NCI-H2227 (cell line): Measurements from ENCODE around the gene FBN1.

Experiments used
- DNase-seq: peaks from one replicate; lab custom pipeline; 2025; ENCODE audit not compliant: unreplicated experiment; lab: John Stamatoyannopoulos, UW

FBN1 gene

DNA sequence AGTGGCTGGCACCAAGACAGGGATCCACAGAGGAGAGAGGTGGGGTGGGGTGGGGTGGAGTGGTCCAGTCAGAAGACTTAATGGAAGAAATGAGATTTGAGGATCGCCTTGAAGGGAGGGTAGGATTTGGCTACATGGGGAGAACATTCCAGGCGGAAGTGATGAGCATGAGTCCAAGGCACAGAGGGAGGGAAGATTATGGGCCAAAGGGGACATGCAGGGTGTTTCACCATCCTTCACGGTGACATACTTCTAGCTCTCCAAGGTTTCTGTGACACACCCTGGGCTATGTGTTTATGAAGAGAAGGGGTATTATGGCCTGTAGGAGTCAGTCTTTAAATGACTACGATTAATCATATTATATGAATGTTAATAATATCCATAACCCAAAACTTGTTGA lies 7.7 kb upstream of the FBN1 start:
- DNase-seq = no peak

DNA sequence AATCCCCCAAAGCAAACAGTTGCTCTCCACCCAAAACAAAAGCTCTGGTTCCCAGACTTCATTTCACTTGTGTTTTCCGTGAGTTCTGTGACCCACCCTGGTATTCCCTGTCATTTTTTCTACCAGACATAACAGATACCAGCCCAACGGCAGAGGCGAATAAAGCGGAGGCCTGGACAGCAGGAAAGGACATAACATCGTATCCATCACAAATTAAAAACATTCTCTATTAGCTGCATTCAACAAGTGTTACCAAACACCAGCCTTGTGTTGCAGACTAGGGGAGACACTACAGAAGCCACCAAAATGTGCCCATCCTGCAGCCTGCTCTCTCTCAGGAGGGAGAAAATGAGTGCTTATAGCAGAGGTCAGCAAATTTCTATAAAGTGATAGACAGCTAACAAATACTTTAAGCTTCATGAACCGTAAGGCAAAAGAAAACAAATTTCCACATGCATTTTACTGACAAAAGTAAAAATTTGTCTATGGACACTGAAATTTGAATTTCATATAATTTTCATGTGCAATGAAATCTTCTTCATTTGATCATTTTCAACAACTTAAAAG lies 7.1 kb upstream of the FBN1 start:
- no peak for DNase-seq

DNA sequence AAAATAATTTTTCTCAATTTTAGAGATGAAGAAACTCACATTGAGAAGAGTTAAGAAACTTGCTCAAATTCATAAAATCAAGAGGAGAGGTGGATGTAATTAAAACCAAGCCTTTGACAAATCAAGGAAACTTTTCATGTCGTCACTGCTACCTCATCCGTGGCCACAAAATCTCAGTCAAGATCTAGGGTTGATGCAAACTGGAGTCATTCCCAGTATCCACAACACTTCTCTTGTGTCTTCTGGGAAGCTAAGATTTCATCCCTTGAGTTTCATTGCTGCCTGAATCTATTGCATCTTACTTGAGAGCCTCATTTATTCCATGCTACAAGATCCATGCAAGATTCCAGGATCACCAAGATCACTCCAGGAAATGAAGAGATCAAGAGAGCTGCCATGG lies 5.4 kb upstream of the FBN1 start:
- no peak for DNase-seq

DNA sequence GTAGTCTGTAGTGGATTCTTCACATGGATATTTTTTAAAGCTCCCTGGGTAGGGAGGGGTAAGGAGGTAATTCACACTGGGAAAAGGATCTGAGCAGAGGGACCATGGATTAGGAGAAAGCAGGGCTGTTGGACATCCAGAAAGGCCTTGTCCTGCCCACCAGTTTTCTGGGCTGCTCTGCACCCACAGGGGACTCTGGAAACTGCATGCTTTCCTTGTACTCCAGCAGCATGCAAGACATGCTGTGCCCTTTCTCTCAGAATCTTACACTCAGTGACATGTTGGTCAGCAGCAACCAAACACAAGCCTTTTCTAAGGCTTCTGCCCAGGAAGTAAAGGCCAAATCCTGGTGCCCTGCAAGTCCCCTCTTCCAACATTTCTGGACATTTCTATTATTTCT lies 2.5 kb upstream of the FBN1 start:
- DNase-seq = no peak

DNA sequence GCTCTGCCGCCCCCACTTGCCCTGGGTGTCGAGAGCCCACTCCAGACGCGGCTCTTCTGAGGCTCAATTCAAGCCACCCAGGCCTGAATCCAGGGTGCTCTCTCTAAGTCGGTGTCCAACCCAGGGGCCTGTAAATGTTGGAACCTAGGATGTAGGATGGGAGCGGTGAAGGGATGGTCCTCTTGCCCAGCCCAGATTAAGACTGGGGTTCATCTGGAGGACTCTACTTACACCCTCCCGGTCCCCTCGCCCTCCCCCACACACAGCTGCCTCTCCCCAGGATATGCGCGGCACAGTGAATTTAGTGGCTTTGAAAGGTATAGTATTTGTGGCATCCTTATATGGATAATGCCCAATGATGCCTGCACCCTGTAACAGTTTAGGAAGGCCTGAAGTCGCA lies 822 bp upstream of the FBN1 start:
- DNase-seq = no peak

DNA sequence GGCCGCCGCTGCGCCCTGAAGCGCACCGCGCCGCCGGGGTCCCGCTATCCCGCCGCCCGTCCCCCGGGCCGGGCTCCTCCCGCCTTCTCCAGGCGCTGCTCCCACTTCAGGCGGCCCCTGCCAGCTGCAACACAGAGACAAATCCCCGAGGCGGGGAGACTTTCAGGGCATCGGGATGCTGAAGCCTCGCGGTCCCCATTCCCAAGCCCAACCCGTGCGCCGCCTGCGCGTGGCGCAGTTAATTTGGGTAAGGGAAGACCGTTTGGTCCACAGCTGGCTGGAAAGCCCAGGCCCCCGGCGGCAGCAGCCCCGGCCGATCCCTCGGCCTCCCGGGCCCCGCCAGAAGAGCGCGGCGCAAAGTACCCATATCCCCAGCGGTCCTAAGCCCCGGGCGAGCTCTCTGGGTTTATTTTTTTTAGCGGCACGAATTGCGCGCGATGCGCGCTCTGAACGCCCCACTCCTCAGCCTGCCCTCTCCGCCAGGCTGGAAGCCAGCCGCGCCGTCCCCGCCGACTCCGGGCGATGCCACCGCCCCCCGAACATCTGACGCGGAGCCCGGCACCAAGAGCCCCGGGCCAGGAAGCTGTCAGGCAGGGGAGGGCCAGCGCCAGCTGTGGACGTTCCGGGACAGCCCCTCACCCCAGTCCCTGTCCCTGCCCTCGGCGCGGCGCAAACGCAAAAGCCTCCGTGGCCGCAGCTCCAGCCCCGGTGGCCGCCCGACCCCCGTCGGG lies 517 bp downstream of the FBN1 start:
- peak; percentile 36 for DNase-seq

DNA sequence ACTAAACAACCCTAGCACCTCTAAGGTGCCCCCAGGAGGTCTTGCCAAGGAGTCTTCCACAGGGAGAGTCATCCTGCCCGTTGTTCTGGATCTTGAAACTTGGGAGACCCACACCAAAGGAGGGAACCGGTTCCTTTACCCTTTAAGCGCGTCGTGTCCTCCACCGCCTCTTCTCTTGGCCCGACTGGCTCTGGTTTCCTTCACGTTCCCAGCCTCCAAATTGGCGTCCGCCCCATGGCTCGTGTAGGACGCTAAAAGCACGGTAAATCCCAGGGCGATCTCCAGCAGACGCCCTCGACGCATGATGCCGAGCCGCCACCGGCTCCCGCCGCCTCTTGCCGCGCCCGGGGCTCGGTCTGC lies 1.1 kb downstream of the FBN1 start:
- DNase-seq = peak; percentile 33

DNA sequence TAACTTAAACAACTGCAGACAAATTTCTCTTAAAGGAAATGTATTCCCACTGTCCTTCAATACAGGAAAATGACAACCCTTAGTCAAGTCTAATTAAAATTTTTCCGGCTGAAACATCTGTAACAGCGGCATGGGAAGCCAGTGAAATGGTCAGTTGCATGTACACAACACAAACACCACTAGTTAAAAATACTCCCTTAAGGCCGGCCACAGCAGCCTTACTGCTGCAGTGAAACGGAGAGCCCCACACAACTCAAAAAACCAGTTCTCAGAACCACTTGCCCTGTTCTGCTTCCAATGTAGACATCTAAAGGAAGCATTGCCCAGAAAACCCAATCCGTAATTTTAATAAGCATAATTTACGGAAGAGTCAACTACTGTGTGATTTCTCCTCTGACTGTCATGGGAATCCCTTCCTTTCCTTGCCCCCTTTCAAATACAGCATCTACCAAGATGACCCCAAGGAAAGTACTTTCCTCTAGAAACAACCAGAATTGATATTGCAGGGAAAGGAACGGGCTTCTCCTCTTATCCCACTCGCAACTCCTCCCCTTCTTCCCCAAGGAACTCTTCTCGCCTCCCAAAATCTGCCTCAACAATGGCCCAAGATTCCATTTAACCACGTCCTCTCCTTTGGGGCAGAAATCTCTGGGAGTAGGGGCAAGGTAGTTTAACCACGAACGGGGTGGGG lies 1.6 kb downstream of the FBN1 start:
- no peak for DNase-seq

DNA sequence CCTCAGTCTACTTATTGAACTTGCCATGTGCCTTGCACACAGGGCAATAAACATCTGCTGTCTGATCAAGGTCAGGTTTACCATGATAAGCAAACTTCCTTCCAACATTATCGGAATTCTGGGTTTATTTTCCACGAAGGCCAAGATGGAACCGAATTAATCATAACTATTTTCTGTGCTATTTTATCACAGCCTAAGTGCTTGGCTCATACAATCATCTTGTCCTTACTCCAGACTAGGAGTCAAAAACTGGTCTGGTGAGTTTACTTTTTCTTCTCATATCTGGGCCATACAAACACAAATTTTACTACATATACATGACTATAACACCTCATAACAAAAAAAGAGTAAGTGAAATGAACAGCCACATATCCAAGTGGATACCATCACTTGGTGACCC lies 2.3 kb downstream of the FBN1 start:
- DNase-seq = no peak

DNA sequence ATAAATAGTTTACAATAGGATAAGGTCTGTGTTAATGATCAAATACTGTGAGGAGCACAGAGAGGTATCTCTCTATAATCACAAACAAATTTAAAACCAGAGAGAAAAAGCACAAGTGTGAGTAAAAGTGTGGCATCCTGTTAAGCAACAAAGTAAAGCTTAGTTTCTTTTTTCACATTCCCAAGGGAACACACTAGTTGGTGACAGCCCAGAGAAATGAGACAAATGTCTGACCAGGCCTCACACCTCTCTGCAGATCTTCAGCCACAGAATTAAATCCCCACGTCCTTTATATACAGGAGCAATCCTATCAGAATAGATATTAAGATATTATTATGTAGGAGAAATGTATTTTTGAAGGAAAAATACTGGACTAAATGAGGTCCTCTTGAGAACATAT lies 2.7 kb downstream of the FBN1 start:
- no peak for DNase-seq

DNA sequence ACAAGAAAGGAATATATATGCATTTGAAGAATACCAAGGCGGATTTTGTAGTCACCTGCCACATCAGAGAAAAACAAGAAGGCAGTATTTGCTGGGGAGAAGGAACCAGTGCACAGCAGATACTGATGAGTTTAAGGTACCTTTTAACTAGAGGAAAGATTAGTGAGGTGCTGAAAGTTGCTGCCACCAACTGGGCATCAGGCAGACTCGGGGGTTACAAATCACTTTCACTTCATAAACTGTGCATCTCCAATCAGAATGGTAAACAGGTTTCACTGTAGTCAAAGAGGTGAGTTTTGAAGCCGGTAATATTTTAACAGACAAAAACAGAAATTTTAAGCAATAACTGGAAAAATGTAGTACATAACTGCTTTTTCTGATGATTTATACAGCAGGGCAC lies 4.1 kb downstream of the FBN1 start:
- DNase-seq = no peak

DNA sequence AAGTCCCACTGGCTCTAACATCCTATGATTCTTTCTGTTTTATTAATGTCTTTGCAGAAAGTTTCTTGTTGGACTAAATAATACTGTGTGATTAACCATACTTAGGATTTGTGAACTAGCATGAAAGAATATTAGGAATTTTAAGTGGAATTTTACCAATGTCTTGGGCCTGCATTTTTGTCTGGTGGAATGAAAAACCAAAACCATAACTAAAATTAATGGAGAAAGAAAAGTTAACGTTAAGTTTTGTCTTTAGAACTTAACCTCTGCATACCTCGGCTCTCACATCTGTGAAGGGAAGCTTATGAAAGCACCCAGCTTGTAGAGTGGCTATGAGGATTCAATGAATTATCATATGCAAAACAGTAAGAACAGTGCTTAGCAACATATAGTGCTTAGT lies 6.5 kb downstream of the FBN1 start:
- no peak for DNase-seq

DNA sequence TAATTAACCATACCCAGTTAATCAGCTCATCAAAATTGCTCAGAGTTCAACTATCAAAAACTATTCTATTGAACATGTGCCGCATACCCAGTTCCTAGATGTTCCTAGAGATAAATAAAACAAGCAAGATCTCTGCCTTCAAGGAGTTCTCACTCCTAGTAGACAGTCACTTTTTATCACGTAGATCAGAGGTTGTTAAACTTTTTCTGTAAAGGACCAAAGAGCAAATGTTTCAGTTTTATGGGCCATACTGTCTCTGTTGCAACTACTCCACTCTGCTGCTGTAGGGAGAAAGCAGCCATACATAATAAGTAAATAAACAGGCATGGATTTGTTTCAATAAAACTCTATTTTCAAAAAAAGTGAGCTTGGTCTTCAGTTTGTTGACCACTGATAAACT lies 7.9 kb downstream of the FBN1 start:
- DNase-seq = no peak

DNA sequence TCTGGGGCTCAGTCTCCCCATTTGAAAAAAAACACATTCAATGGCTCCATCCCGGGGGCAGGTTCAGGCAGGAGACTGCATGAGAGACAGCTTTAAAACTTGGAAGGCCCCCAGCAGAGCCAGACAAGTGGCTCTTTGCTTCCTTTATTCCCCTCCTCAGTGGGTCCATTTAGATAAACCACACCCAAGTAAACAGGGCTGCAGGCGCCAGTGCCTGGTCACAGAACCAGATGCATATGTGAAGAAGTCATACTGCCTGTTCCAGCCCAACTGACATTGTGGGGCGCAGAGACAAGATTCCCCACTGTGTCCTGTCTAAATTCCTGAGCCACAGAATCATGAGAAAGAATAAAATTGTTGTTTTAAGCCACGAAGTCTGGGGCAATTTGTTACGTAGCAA lies 9.0 kb downstream of the FBN1 start:
- DNase-seq = no peak

DNA sequence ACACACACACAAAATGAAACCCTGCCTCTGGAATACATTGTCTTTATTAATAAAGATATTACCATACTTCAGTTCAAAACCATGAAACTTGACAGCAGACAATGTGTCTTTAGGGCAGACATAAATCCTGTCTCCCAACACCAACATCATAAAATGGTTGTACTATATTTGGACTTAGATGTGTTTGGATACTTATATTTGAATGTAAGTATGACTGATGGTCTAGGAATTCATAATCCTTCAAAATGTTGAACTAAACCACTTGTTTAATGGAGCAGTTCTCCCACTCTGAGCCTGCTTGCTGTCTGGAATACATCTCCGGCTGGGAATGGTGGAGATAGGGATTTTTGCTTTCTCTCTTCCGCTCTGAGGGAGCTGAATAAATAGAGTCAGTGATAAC lies 10.6 kb downstream of the FBN1 start:
- no peak for DNase-seq

DNA sequence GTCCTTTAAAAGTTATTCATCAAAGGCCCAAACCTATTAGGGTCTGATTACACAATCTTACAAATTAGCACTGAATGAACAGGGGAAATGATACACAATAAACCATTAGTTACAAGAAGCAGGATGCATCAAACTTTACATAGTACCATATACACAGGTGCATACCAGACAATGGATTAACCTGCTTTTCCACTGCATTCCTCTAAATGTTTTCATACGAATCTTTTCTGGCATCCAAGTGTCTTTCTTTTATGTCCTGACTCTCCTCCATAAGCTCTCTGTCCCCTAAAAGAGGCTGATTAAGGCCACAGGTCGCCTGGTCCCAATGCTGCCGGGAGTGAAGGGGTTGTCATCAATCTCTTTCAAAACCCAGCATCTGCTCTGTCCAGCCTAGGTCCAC lies 11.4 kb downstream of the FBN1 start:
- no peak for DNase-seq

DNA sequence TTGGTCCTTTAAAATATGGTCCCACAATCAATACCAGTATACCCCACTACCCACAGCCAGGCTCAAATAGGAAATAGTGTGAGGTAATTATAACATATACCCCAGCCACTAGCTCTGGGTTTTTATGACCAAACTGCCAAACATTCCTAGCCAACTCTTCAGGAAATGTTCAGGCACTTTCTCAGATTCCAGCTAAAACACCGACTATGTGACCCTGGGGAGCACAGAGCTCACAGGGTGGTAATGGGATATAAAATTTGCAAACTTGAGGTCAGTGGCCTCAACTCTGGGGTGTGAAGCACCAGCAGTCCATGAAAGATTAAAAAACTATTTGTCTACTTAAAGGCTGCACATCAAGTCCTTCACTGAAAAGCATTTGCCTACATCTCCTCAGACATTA lies 12.9 kb downstream of the FBN1 start:
- DNase-seq = no peak

DNA sequence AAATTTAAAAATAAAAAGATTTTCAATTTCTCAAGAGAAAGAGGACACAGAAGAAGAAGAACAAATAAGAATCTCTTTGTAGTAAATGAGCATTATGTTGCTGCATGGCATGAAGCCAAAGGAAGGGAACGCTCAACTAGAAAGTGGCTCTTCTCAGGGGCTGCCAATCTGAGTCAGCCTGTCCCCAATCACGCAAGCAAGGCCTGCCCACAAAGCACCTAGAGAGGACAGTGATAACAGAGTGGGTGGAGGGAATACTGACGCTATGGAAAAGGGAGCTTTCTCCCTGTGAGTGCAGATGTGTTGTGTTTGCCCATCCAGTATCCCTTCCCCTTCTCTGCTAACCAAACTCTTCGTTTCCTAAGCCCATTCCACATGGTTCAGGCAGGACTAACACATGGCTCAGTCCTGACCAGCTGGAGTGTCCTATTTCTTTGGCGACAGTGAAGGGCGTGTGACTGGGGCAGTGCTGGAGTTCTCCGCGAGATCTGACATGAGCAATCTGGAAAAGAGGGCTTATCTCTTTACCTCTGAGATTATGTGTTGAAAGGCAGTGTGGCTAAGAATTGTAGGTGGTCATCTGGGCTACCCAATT lies 14.2 kb downstream of the FBN1 start:
- DNase-seq = no peak

DNA sequence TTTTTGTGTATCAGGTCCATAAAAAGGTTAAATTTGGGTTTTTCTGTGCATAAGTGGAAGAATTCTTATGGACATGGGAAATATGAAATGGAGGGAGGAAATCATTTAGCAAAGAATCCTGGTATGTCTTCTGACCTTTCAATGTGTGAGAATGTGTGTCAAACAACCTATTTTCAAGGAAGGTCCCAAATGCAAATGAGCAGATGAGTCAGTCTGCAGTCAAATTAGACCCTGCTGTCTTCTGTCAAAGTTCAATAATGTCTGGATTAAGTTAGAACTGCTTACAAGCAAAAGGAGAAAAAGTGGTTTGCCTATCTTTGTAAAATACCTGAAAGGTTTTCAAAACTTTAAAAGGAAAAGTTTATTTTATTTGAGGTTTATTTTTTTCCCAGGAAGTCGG lies 15.3 kb downstream of the FBN1 start:
- DNase-seq = no peak

DNA sequence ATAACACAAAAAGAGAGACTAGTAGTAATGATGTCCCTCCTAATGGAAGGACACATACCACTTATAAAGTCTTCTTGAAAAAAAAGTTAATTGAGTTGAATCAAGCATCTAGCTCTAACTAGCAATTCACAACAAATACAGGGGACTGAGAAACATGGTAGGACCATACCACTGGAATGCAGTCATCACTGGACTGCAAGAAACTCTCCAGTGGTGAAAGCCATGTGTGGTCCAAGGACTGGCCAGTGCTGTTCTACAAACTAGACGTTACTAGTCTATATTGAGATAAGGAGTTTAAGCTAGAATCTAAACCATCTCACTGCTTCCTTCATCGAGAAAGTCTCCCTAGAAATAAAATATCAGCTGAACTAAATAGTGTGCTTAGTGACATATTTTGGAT lies 16.7 kb downstream of the FBN1 start:
- DNase-seq = no peak

DNA sequence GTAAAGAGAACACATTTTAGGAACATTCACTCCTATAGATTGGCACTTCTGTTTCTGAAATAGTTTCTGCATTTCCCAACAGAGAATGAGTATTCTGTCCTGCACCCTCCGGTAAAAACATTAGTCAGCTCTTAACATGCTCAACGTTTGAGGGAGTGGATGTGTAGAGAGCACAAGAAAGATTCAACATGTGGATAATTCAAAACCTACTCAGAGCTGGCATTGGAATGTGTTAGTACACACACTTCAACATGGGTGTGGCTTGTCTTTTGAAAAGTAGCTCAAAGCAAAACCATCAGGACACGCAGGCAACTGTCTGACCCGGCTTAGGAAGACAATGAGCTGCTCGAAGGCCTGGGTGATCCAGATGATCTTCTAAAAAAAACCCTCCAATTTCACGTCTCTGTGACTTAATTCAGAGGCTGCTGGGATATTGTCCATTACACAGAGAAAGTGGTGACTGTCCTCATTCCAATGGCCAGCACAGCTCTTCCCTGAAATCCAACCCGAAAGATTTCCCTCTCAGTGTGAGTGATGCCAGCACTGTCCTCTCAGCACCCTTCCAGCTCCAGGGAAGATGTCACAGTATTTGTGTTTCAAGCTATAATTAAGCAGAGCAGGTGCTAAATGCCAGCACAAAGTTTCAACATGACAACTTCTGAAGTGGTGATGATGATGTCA lies 18.1 kb downstream of the FBN1 start:
- no peak for DNase-seq

DNA sequence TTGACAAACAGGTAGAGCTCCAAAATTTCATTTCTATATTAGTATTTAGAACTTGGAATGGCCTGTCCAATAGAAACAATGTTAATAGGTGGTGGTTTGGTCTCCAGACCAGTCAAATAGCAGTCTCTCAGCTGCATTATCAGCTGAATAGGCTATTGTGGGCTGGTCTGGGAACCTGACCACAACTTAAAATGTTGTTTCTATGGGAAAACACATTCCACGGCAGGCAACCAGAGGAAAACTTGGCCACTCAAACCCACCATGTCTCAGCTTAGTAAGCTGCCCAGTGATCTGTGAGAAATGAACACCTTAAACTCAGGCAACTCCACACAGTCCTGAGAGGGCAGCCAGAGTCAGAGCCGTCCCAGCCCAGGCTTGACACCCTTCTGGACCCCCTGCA lies 20.4 kb downstream of the FBN1 start:
- DNase-seq = no peak
